ENCODE results near the gene CYP27B1.

DNA sequence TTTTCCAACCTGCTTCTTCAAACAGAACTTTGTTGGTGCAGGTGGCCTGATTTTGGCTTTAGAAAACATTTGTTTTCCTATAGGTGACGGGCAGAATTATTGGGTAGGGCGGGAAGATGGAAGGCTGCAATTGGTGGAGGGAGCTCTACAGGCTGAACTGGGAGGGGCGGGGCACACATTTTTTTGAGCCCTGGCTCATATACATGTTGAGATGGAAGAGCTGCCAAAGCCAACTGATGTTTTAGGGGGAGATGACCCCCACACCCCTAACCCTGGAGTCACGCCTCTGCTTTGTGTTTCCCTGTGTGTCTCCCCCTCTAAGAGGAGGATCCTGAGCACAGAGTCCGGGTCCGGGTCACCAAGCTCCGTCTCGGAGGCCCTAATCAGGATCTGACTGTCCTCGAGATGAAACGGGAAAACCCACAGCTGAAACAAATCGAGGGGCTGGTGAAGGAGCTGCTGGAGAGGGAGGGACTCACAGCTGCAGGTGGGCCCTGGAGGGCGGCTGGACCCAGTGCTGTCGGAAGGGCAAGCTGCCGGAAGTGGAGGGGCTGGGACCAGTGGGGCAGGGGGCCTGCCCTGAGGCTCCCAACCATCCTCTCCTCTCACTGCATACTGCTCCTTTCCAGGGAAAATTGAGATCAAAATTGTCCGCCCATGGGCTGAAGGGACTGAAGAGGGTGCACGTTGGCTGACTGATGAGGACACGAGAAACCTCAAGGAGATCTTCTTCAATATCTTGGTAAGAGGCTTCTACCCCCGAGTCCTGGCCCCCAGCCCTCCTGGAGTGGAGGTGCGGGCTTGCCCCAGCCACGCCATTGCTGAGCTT, 46.9 kb downstream of the CYP27B1 start:
- TF ChIP-seq, protein P1, sequence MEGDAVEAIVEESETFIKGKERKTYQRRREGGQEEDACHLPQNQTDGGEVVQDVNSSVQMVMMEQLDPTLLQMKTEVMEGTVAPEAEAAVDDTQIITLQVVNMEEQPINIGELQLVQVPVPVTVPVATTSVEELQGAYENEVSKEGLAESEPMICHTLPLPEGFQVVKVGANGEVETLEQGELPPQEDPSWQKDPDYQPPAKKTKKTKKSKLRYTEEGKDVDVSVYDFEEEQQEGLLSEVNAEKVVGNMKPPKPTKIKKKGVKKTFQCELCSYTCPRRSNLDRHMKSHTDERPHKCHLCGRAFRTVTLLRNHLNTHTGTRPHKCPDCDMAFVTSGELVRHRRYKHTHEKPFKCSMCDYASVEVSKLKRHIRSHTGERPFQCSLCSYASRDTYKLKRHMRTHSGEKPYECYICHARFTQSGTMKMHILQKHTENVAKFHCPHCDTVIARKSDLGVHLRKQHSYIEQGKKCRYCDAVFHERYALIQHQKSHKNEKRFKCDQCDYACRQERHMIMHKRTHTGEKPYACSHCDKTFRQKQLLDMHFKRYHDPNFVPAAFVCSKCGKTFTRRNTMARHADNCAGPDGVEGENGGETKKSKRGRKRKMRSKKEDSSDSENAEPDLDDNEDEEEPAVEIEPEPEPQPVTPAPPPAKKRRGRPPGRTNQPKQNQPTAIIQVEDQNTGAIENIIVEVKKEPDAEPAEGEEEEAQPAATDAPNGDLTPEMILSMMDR (IDR thresholded peaks at IDR 0.05 in 4 of 5, conservative IDR thresholded peaks at IDR 0.05 in 1 of 5), result no peak
- TF ChIP-seq POLR2A (IDR thresholded peaks at IDR 0.05), result no peak

Measured in gastrocnemius medialis (tissue), 4 donors.